Ovary (tissue), 3 donors: ENCODE measurements around the gene FMNL3.
"Not testable (repeated sequence)": the region's sequence is repeated elsewhere in the genome, so short reads cannot be mapped to it uniquely, and the experiment has no call there.

Experiments used
- CTCF ChIP-seq, 3 donors: fragments of 450-650 bp in 2 of 3; fragments of 200-600 bp in 1 of 3; IDR thresholded peaks; one replicate each; pipeline versions ENCODE4 v1.5.1 to v1.8.0; 2016 to 2022; ENCODE audit warnings: antibody characterized with exemption in 3 of 3, mild to moderate bottlenecking in 1 of 3
- EP300 ChIP-seq: sonication (generic); formaldehyde crosslinking; IDR thresholded peaks from one replicate; pipeline ENCODE4 v1.6.1; 2017; ENCODE audit warnings: antibody characterized with exemption
- POLR2A ChIP-seq: fragments of 450-650 bp; IDR thresholded peaks from one replicate; pipeline ENCODE4 v1.6.1; 2017; ENCODE audit warnings: antibody characterized with exemption, mild to moderate bottlenecking, moderate library complexity
- donor health status: DM: no; HTN: no; CAD: no.

- not testable (repeated sequence) for TF ChIP-seq CTCF (IDR thresholded peaks at IDR 0.05); POLR2A; EP300
Measured at GRCh38 chr12:49734900-49735299, 27.7 kb upstream of the FMNL3 start.
